Measurements from ENCODE around the gene SOD2. TPM values are rescaled to one million over a fixed set of nuclear protein-coding genes. Genes with fewer than 3 reads are reported as not detected.

The SOD2 gene
- total and polyA plus RNA-seq, 2 of the 13 experiments (the other 11 are each of a cell fraction or from before 2014, with no cell fraction given), result 304 to 309 TPM

GRCh38 chr6:159665868-159666635 lies 27.0 kb downstream of the SOD2 start:
- FAIRE-seq, result no peak
- no peak for ATAC-seq

More at GRCh38 chr6:159665868-159666635, 27.0 kb downstream of the SOD2 start:
- 88% methylated on average over 7 of the region's 7 CpGs for WGBS (ENCODE audit: low lambda C conversion rate)
- Histone ChIP-seq H2AFZ (ENCODE audit: low read length) (no peak overlapping the region), H3K9me3 (ENCODE audit: low read length) (peaks cover 4% of the 10 kb centered on the region; the same call in 1 of the 2 replicates), H3K4me3 (replicated peaks in 1 of 3; ENCODE audit: insufficient read depth in 1 of 3, low read depth in 2 of 3, low read length in 3 of 3) (no peak overlapping the region), H3K27ac (ENCODE audit: extremely low read length, insufficient read depth, low read length) (no peak overlapping the region), H4K20me1 (ENCODE audit: insufficient read depth, low read length) (no peaks in the 10 kb centered on the region), H3K79me2 (ENCODE audit: insufficient read depth, low read length) (no peaks in the 10 kb centered on the region), H3K4me1 (ENCODE audit: insufficient read depth, low read length) (no peaks in the 10 kb centered on the region), H3K4me2 (ENCODE audit: low read depth, low read length) (no peak overlapping the region), H3K27me3 (ENCODE audit: control insufficient read depth in 1 of 2, insufficient read depth in 2 of 2, low read length in 2 of 2) (no peaks in the 10 kb centered on the region), H3K9ac (ENCODE audit: insufficient read depth, low read depth, low read length) (no peak overlapping the region), H3K36me3 (replicated peaks in 1 of 2; ENCODE audit: control insufficient read depth in 1 of 2, insufficient read depth in 2 of 2, low read length in 2 of 2) (no peaks in the 10 kb centered on the region)
- ChIA-PET POLR2A (no interaction called here), CTCF (ENCODE audit: low intra/inter-chr PET ratio, low total read pairs) (no interaction called here)
- intact Hi-C loops (cut with micrococcal nuclease; ENCODE audit: unreplicated experiment) (no loop called here), in situ Hi-C loops (cut with HindIII; ENCODE audit: extremely low pct_ligation_motif_present, low pct_unique_long_range_greater_than_20kb) (no loop called here)
- no peak for DNase-seq (ENCODE audit: low spot score)
- BruUV-seq (replicated peaks), result no TSS peak
- TF ChIP-seq ZNF451 (CRISPR knock-in tag; IDR thresholded peaks at IDR 0.05), result no peak
- no peak for TF ChIP-seq HNF1A (IDR thresholded peaks at IDR 0.05; ENCODE audit: low read depth)
- TF ChIP-seq HNF1A (CRISPR knock-in tag; IDR thresholded peaks at IDR 0.05; ENCODE audit: borderline replicate concordance), result no peak
- no peak for TF ChIP-seq FOXO1 (CRISPR knock-in tag; IDR thresholded peaks at IDR 0.05)
